ENCODE measurements around the gene CNOT11.

CNOT11 gene

GRCh38 chr2:101258804-101259203, 6.1 kb downstream of the CNOT11 start:
- peak overlapping the region; percentile 21 for H3K27ac Mint-ChIP-seq
- no peaks in the 10 kb centered on the region for H3K27me3 Mint-ChIP-seq
- peaks cover 55% of the 10 kb centered on the region for H3K4me1 Mint-ChIP-seq (ENCODE audit: low read depth)
- peaks cover 55% of the 10 kb centered on the region for H3K36me3 Mint-ChIP-seq (ENCODE audit: low read depth)
- no peak overlapping the region for H3K4me3 Mint-ChIP-seq
- no peaks in the 10 kb centered on the region for H3K9me3 Mint-ChIP-seq

- Mint-ChIP-seq H3K36me3 (ENCODE audit: low read depth) (peaks cover 75% of the 10 kb centered on the region), H3K9me3 (no peaks in the 10 kb centered on the region), H3K27me3 (no peaks in the 10 kb centered on the region), H3K4me1 (ENCODE audit: low read depth) (peaks cover 23% of the 10 kb centered on the region), H3K4me3 (no peak overlapping the region), H3K27ac (no peak overlapping the region)
Observed at GRCh38 chr2:101262142-101262541, 9.5 kb downstream of the CNOT11 start.

- Mint-ChIP-seq H3K4me1 (ENCODE audit: low read depth) (peaks cover 25% of the 10 kb centered on the region), H3K4me3 (no peak overlapping the region), H3K27ac (no peak overlapping the region)
Observed at GRCh38 chr2:101263377-101263800, 10.7 kb downstream of the CNOT11 start.

GRCh38 chr2:101264360-101264939, 11.8 kb downstream of the CNOT11 start:
- H3K4me3 Mint-ChIP-seq: no peak overlapping the region
- peaks cover 26% of the 10 kb centered on the region for H3K4me1 Mint-ChIP-seq (ENCODE audit: low read depth)
- no peaks in the 10 kb centered on the region for H3K9me3 Mint-ChIP-seq
- no peaks in the 10 kb centered on the region for H3K27me3 Mint-ChIP-seq
- no peak overlapping the region for H3K27ac Mint-ChIP-seq
- peaks cover 78% of the 10 kb centered on the region for H3K36me3 Mint-ChIP-seq (ENCODE audit: low read depth)

More at GRCh38 chr2:101263377-101263800, 10.7 kb downstream of the CNOT11 start:
- Mint-ChIP-seq H3K36me3 (ENCODE audit: low read depth) (peaks cover 78% of the 10 kb centered on the region), H3K27me3 (no peaks in the 10 kb centered on the region), H3K9me3 (no peaks in the 10 kb centered on the region)

- H3K4me3 Mint-ChIP-seq: no peak overlapping the region
- peaks cover 85% of the 10 kb centered on the region for H3K36me3 Mint-ChIP-seq (ENCODE audit: low read depth)
- H3K9me3 Mint-ChIP-seq: no peaks in the 10 kb centered on the region
- H3K4me1 Mint-ChIP-seq (ENCODE audit: low read depth): peaks cover 25% of the 10 kb centered on the region
- peak overlapping the region; percentile 49 for H3K27ac Mint-ChIP-seq
- H3K27me3 Mint-ChIP-seq: no peaks in the 10 kb centered on the region
Observed at GRCh38 chr2:101265893-101266499, 13.3 kb downstream of the CNOT11 start.

GRCh38 chr2:101267671-101268656, 15.3 kb downstream of the CNOT11 start:
- H3K4me3 Mint-ChIP-seq: no peak overlapping the region
- H3K27me3 Mint-ChIP-seq: no peaks in the 10 kb centered on the region
- peak overlapping the region; percentile 79 for H3K27ac Mint-ChIP-seq
- H3K9me3 Mint-ChIP-seq: no peaks in the 10 kb centered on the region
- peaks cover 39% of the 10 kb centered on the region for H3K4me1 Mint-ChIP-seq (ENCODE audit: low read depth)
- peaks cover 91% of the 10 kb centered on the region for H3K36me3 Mint-ChIP-seq (ENCODE audit: low read depth)

GRCh38 chr2:101270700-101271259, 18.1 kb downstream of the CNOT11 start:
- H3K4me1 Mint-ChIP-seq (ENCODE audit: low read depth): peaks cover 52% of the 10 kb centered on the region
- H3K27ac Mint-ChIP-seq: peak overlapping the region; percentile 37
- H3K27me3 Mint-ChIP-seq: no peaks in the 10 kb centered on the region
- peaks cover 83% of the 10 kb centered on the region for H3K36me3 Mint-ChIP-seq (ENCODE audit: low read depth)
- H3K9me3 Mint-ChIP-seq: no peaks in the 10 kb centered on the region
- H3K4me3 Mint-ChIP-seq: no peak overlapping the region

- Mint-ChIP-seq H3K9me3 (no peaks in the 10 kb centered on the region), H3K4me3 (no peak overlapping the region), H3K27me3 (no peaks in the 10 kb centered on the region), H3K36me3 (ENCODE audit: low read depth) (peaks cover 74% of the 10 kb centered on the region), H3K27ac (peak overlapping the region; percentile 79), H3K4me1 (ENCODE audit: low read depth) (peaks cover 52% of the 10 kb centered on the region)
Observed at GRCh38 chr2:101272045-101272784, 19.5 kb downstream of the CNOT11 start.

GRCh38 chr2:101273056-101273455, 20.4 kb downstream of the CNOT11 start:
- Mint-ChIP-seq H3K4me3 (no peak overlapping the region), H3K27me3 (no peaks in the 10 kb centered on the region)

GRCh38 chr2:101274142-101274541, 21.5 kb downstream of the CNOT11 start:
- Mint-ChIP-seq H3K9me3 (no peaks in the 10 kb centered on the region), H3K27me3 (no peaks in the 10 kb centered on the region), H3K4me1 (ENCODE audit: low read depth) (peaks cover 37% of the 10 kb centered on the region), H3K27ac (no peak overlapping the region), H3K4me3 (no peak overlapping the region), H3K36me3 (ENCODE audit: low read depth) (peaks cover 72% of the 10 kb centered on the region)

More at GRCh38 chr2:101273056-101273455, 20.4 kb downstream of the CNOT11 start:
- peaks cover 45% of the 10 kb centered on the region for H3K4me1 Mint-ChIP-seq (ENCODE audit: low read depth)
- H3K36me3 Mint-ChIP-seq (ENCODE audit: low read depth): peaks cover 71% of the 10 kb centered on the region
- no peaks in the 10 kb centered on the region for H3K9me3 Mint-ChIP-seq
- H3K27ac Mint-ChIP-seq: peak overlapping the region; percentile 79

GRCh38 chr2:101277111-101277510, 24.4 kb downstream of the CNOT11 start:
- Mint-ChIP-seq H3K4me1 (ENCODE audit: low read depth) (peaks cover 28% of the 10 kb centered on the region), H3K36me3 (ENCODE audit: low read depth) (peaks cover 71% of the 10 kb centered on the region), H3K27ac (no peak overlapping the region)

GRCh38 chr2:101278925-101279324, 26.2 kb downstream of the CNOT11 start:
- H3K4me3 Mint-ChIP-seq: no peak overlapping the region
- H3K27ac Mint-ChIP-seq: no peak overlapping the region
- H3K36me3 Mint-ChIP-seq (ENCODE audit: low read depth): peaks cover 71% of the 10 kb centered on the region

More at GRCh38 chr2:101277111-101277510, 24.4 kb downstream of the CNOT11 start:
- Mint-ChIP-seq H3K9me3 (no peaks in the 10 kb centered on the region), H3K4me3 (no peak overlapping the region), H3K27me3 (no peaks in the 10 kb centered on the region)

GRCh38 chr2:101281482-101281881, 28.8 kb downstream of the CNOT11 start:
- Mint-ChIP-seq H3K9me3 (no peaks in the 10 kb centered on the region), H3K4me1 (ENCODE audit: low read depth) (peaks cover 7% of the 10 kb centered on the region), H3K4me3 (no peak overlapping the region), H3K36me3 (ENCODE audit: low read depth) (peaks cover 85% of the 10 kb centered on the region), H3K27me3 (no peaks in the 10 kb centered on the region), H3K27ac (no peak overlapping the region)

More at GRCh38 chr2:101278925-101279324, 26.2 kb downstream of the CNOT11 start:
- H3K27me3 Mint-ChIP-seq: no peaks in the 10 kb centered on the region
- H3K9me3 Mint-ChIP-seq: no peaks in the 10 kb centered on the region
- peaks cover 10% of the 10 kb centered on the region for H3K4me1 Mint-ChIP-seq (ENCODE audit: low read depth)

GRCh38 chr2:101282980-101283379, 30.3 kb downstream of the CNOT11 start:
- Mint-ChIP-seq H3K4me3 (no peak overlapping the region), H3K9me3 (no peaks in the 10 kb centered on the region), H3K27ac (peak overlapping the region; percentile 75), H3K4me1 (ENCODE audit: low read depth) (peaks cover 7% of the 10 kb centered on the region), H3K36me3 (ENCODE audit: low read depth) (peaks cover 84% of the 10 kb centered on the region), H3K27me3 (no peaks in the 10 kb centered on the region)
